PC-3 (cell line): ENCODE measurements around the gene AXIN2. TPM values are rescaled to one million over a fixed set of nuclear protein-coding genes. Genes with fewer than 3 reads are reported as not detected.

Experiments
- ATAC-seq: fragments of 200-7000 bp; cut with Tn5 transposase; 2 replicates; pipeline ENCODE4 v1.9.1; 2020; ENCODE audit warnings: mild to moderate bottlenecking, moderate library complexity
- BruUV-seq: library from RNA; stranded (reverse); fragments of 400-500 nt; replicated peaks from 2 replicates; lab custom pipeline; 2021; lab: Mats Ljungman, UMichigan
- CTCF ChIA-PET: fragments of 300-600 bp; sonication (Branson Sonifier 250); formaldehyde crosslinking; loops from one replicate; lab custom pipeline; 2022; ENCODE audit warnings: antibody characterized with exemption; lab: Charles Lee
- POLR2A ChIA-PET: fragments of 300-600 bp; sonication (Branson Sonifier 250); formaldehyde crosslinking; loops from one replicate; lab custom pipeline; 2022; ENCODE audit warnings: antibody characterized with exemption; ENCODE audit not compliant: unreplicated experiment; lab: Charles Lee
- DNase-seq: peaks from one replicate; pipeline ENCODE4 v3.0.0-alpha.2; 2015
- H2AFZ ChIP-seq: fragments of 300-600 bp; sonication (generic); 2 replicates; pipeline ENCODE4 v1.6.0; 2016; ENCODE audit warnings: antibody characterized with exemption, low read length
- H3F3A ChIP-seq: fragments of 300-600 bp; sonication (generic); one replicate; pipeline ENCODE4 v1.6.0; 2017; ENCODE audit warnings: antibody characterized with exemption, low read length, control low read depth, mild to moderate bottlenecking; ENCODE audit not compliant: unreplicated experiment
- H3K27ac ChIP-seq: fragments of 300-600 bp; sonication (generic); 2 replicates; pipeline ENCODE4 v1.5.1; 2016; ENCODE audit warnings: mild to moderate bottlenecking, low read length
- H3K27me3 ChIP-seq: fragments of 300-600 bp; sonication (generic); 2 replicates; pipeline ENCODE4 v1.6.1; 2016; ENCODE audit warnings: low read length, mixed read lengths
- H3K36me3 ChIP-seq: fragments of 300-600 bp; sonication (generic); 2 replicates; pipeline ENCODE4 v1.6.1; 2016; ENCODE audit warnings: low read depth, mixed run types, low read length, mixed read lengths
- H3K4me1 ChIP-seq: fragments of 300-600 bp; sonication (generic); 2 replicates; pipeline ENCODE4 v1.5.1; 2016; ENCODE audit warnings: low read length; ENCODE audit not compliant: insufficient read depth
- H3K4me2 ChIP-seq: fragments of 300-600 bp; sonication (generic); 2 replicates; pipeline ENCODE4 v1.6.0; 2016; ENCODE audit warnings: low read length
- H3K4me3 ChIP-seq: fragments of 300-600 bp; sonication (generic); 2 replicates; pipeline ENCODE4 v1.5.1; 2016; ENCODE audit warnings: mild to moderate bottlenecking, low read length, mixed read lengths
- H3K79me2 ChIP-seq: fragments of 300-600 bp; sonication (generic); 2 replicates; pipeline ENCODE4 v1.6.1; 2017; ENCODE audit warnings: low read length, mixed read lengths
- H3K9ac ChIP-seq: fragments of 300-600 bp; sonication (generic); 2 replicates; pipeline ENCODE4 v1.6.0; 2016; ENCODE audit warnings: mild to moderate bottlenecking, low read length
- H3K9me2 ChIP-seq: fragments of 300-600 bp; sonication (generic); replicated peaks from 2 replicates; pipeline ENCODE4 v1.6.1; 2016; ENCODE audit warnings: mixed run types, low read length, mixed read lengths
- H3K9me3 ChIP-seq: fragments of 300-600 bp; sonication (generic); 2 replicates; pipeline ENCODE4 v1.6.1; 2016; ENCODE audit warnings: low read length, mixed read lengths
- H4K20me1 ChIP-seq: fragments of 300-600 bp; sonication (generic); 2 replicates; pipeline ENCODE4 v1.6.1; 2016; ENCODE audit warnings: low read length, mixed read lengths
- CTCF ChIP-seq: fragments of 300-600 bp; sonication (generic); conservative IDR thresholded peaks from 2 replicates; pipeline ENCODE4 v1.5.1; 2017; ENCODE audit warnings: antibody characterized with exemption, low read depth, mild to moderate bottlenecking, low read length
- EZH2 ChIP-seq: fragments of 300-600 bp; sonication (generic); IDR thresholded peaks from one replicate; pipeline ENCODE4 v1.6.1; 2017; ENCODE audit warnings: antibody characterized with exemption, mild to moderate bottlenecking, low read length; ENCODE audit not compliant: unreplicated experiment
- EZH2phosphoT487 ChIP-seq: fragments of 300-600 bp; sonication (generic); IDR thresholded peaks from 2 replicates; pipeline ENCODE4 v1.6.1; 2018; ENCODE audit warnings: mild to moderate bottlenecking, antibody characterized with exemption, low read length, borderline replicate concordance
- intact Hi-C: fragments of 100-400 bp; cut with micrococcal nuclease; formaldehyde crosslinking; loops from 2 replicates; pipeline ENCODE4 v1.9.0; 2023
- total RNA-seq: library from RNA; depleted of rRNA; stranded (reverse); fragments of >200 nt; gene quantifications from 2 replicates; pipeline ENCODE4 v1.2.3, GENCODE V29; 2014

Gene AXIN2
- total RNA-seq, 1 experiment from 2014 or later: 2.0 TPM

GRCh38 chr17:65558311-65558682 lies 3.2 kb downstream of the AXIN2 start:
- H3K79me2 ChIP-seq: no peaks in the 10 kb centered on the region
- H3K27me3 ChIP-seq: peaks cover 10% of the 10 kb centered on the region
- H3F3A ChIP-seq: no peaks in the 10 kb centered on the region
- BruUV-seq: no TSS peak
- H3K27ac ChIP-seq: no peak overlapping the region
- TF ChIP-seq EZH2phosphoT487 (no peak), EZH2 (no peak), CTCF (no peak)
- intact Hi-C loops: loop anchor here (5.0 kb wide), 3 partner anchors 101 to 429 kb away; no protein-coding TSS in a partner anchor
- no peak overlapping the region for H3K9ac ChIP-seq
- ChIA-PET CTCF (interaction anchor here (0.6 kb wide), 1 partner anchor 50 kb away, joined by 17 read pairs; no protein-coding TSS in a partner anchor), POLR2A (interaction anchor here (0.6 kb wide), 1 partner anchor 222 kb away, joined by 15 read pairs; no protein-coding TSS in a partner anchor)
- H3K4me3 ChIP-seq: no peak overlapping the region
- DNase-seq (no peak), ATAC-seq (no peak)
- no peaks in the 10 kb centered on the region for H3K9me3 ChIP-seq
- no peaks in the 10 kb centered on the region for H3K36me3 ChIP-seq
- no peak overlapping the region for H3K4me2 ChIP-seq
- peaks cover 8% of the 10 kb centered on the region for H3K4me1 ChIP-seq
- H2AFZ ChIP-seq: no peak overlapping the region
- H4K20me1 ChIP-seq: peaks cover 6% of the 10 kb centered on the region; the same call in 1 of the 2 replicates
- no peaks in the 10 kb centered on the region for H3K9me2 ChIP-seq

- Histone ChIP-seq H3K4me3 (no peak overlapping the region), H3F3A (no peaks in the 10 kb centered on the region), H3K36me3 (no peaks in the 10 kb centered on the region), H3K27me3 (peaks cover 10% of the 10 kb centered on the region), H3K4me2 (no peak overlapping the region), H4K20me1 (peaks cover 6% of the 10 kb centered on the region; the same call in 1 of the 2 replicates), H3K4me1 (peaks cover 7% of the 10 kb centered on the region; the same call in 1 of the 2 replicates), H3K27ac (no peak overlapping the region), H3K9me3 (no peaks in the 10 kb centered on the region), H3K9me2 (no peaks in the 10 kb centered on the region), H3K79me2 (no peaks in the 10 kb centered on the region), H2AFZ (no peak overlapping the region), H3K9ac (no peak overlapping the region)
- BruUV-seq: TSS peak; percentile 22
- CTCF ChIA-PET: interaction anchor here (0.6 to 1.0 kb wide), 2 partner anchors 30 to 263 kb away, joined by 3 to 4 read pairs; no protein-coding TSS in a partner anchor
- DNase-seq (no peak), ATAC-seq (no peak)
- intact Hi-C loops: loop anchor here (5.0 kb wide), 3 partner anchors 100 to 430 kb away; no protein-coding TSS in a partner anchor
- POLR2A ChIA-PET: no interaction called here
- no peak for TF ChIP-seq CTCF
- no peak for TF ChIP-seq EZH2
- no peak for TF ChIP-seq EZH2phosphoT487
Measured at GRCh38 chr17:65557349-65558310, 3.8 kb downstream of the AXIN2 start.
